ENCODE data around the gene NR6A1.

Gene NR6A1

DNA sequence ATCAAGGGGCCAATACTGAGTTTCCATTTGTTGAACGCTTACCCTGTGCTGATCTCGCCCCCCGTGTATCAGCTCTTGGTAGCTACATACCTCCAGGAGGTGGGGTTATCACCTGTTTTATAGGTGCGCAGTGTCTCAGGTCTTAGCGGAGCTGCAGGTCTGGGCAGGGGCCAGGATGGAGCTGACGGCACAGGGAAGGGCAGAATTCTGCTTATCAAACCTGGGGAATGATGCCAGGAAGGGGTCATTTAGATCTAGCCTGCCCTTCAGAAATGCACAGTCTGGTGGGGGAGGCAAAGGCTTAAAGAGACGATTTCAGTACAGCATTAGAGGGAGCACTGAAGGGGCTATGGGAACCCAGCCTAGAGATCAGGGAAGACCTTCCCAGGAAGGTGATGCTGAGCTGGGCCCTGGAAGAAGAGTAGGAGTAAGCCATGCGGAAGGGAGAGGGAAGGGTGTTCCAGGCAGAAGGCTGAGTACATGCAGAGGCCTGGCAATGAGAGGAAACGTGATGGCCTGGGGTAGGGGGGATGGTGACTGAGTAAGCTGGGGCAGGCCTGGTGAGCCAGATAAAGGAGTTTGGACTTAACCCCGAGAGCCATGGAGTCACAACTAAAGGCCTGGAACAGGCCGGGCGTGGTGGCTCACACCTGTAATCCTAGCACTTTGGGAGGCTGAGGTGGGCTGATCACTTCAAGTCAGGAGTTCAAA, 37.3 kb upstream of the NR6A1 start:
- Histone ChIP-seq H3K27me3 (ENCODE audit: control insufficient read depth, insufficient read depth, low read length) (no peaks in the 10 kb centered on the region), H3K4me3 (ENCODE audit: low read depth, low read length) (no peak overlapping the region), H3K27ac (ENCODE audit: low read depth, low read length) (no peak overlapping the region), H3K9ac (ENCODE audit: low read depth, low read length) (no peak overlapping the region), H3K36me3 (ENCODE audit: control insufficient read depth, insufficient read depth, low read length) (no peaks in the 10 kb centered on the region), H3K4me1 (ENCODE audit: control insufficient read depth, insufficient read depth, low read length) (peaks cover 26% of the 10 kb centered on the region), H3K9me3 (ENCODE audit: control insufficient read depth, insufficient read depth, low read length) (no peaks in the 10 kb centered on the region)

DNA sequence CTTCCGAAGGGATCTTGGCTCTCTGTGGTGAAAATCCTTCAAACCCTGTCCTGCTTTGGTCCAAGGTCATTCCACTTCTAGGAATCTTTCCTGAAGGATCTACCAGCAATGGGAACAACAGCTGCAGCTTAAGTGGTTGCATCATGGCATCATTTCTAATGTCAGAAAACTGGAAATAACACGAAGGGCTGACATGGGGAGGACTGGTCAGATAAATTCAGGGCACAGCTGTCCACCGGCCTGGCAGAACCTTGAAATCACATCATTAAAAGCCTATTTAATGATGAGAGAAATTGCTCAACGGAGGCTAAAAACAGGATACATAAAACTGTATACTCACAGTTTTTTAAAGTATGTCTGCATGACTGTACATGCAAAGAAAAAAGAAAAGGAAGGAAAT, 34.1 kb upstream of the NR6A1 start:
- H3K36me3 ChIP-seq (ENCODE audit: control insufficient read depth, insufficient read depth, low read length) = no peaks in the 10 kb centered on the region
- H3K4me1 ChIP-seq (ENCODE audit: control insufficient read depth, insufficient read depth, low read length) = peaks cover under 1% of the 10 kb centered on the region; the same call in 1 of the 2 replicates
- H3K9ac ChIP-seq (ENCODE audit: low read depth, low read length) = no peak overlapping the region
- no peaks in the 10 kb centered on the region for H3K9me3 ChIP-seq (ENCODE audit: control insufficient read depth, insufficient read depth, low read length)
- no peak overlapping the region for H3K4me3 ChIP-seq (ENCODE audit: low read depth, low read length)
- H3K27me3 ChIP-seq (ENCODE audit: control insufficient read depth, insufficient read depth, low read length) = no peaks in the 10 kb centered on the region
- H3K27ac ChIP-seq (ENCODE audit: low read depth, low read length) = no peak overlapping the region

DNA sequence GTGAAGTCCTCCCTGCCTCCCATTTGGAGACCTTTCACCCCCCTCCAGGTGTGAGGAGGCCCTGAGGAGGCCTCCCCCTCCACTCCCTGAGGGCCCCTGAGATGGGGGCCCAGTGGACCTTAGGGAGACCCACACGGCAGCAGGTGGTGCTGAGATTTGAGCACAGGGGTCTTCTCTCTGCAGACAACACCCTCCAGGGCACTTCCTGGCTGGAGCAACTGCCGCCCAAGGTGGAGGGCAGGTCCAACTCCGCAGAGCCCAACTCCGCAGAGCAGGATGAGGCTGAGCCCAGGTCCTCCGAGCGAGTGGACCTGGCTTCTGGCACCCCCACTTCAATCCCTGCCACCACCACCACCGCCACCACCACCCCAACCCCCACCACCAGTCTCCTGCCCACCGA, 32.8 kb upstream of the NR6A1 start:
- no peak overlapping the region for H3K4me3 ChIP-seq (ENCODE audit: low read depth, low read length)
- no peak overlapping the region for H3K9ac ChIP-seq (ENCODE audit: low read depth, low read length)
- no peaks in the 10 kb centered on the region for H3K27me3 ChIP-seq (ENCODE audit: control insufficient read depth, insufficient read depth, low read length)
- H3K27ac ChIP-seq (ENCODE audit: low read depth, low read length) = no peak overlapping the region
- H3K9me3 ChIP-seq (ENCODE audit: control insufficient read depth, insufficient read depth, low read length) = no peaks in the 10 kb centered on the region
- H3K36me3 ChIP-seq (ENCODE audit: control insufficient read depth, insufficient read depth, low read length) = no peaks in the 10 kb centered on the region
- no peaks in the 10 kb centered on the region for H3K4me1 ChIP-seq (ENCODE audit: control insufficient read depth, insufficient read depth, low read length)

DNA sequence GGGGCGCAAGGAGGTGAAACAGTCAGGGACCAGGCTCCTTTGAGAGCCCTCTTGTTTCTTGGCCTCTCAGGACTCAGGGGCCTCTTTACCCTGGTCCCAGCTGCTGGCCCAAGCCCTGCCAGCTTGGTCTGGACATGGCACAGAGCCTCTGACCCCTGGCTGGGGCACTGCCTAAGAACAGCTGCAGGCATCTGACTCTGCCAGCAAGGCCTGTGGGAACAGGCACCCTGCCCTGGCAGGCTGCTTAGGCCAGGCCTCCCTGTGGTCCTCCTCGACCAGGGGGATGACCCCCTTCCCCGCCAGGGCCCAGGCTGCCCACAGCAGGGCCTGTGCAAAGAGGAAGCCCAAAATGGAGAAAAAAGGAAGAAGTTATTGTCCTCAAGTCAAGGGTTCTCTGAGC, 31.3 kb upstream of the NR6A1 start:
- no peak overlapping the region for H3K27ac ChIP-seq (ENCODE audit: low read depth, low read length)

DNA sequence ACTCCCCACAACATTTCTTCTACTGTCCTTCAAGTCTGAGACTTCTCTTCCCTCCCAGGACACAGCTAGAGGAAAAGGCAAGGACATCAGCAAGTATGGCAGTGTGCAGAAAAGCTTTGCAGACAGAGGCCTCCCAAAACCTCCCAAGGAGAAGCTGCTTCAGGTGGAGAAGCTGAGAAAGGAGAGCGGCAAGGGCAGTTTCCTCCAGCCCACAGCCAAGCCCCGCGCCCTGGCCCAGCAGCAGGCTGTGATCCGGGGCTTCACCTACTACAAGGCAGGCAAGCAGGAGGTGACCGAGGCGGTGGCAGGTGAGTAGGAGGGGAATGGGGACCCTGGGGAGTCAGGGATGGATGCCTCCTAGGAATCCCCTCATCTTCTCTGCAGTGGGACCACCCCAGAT, 30.2 kb upstream of the NR6A1 start:
- Histone ChIP-seq H3K4me3 (ENCODE audit: low read depth, low read length) (no peak overlapping the region), H3K9me3 (ENCODE audit: control insufficient read depth, insufficient read depth, low read length) (no peaks in the 10 kb centered on the region), H3K27me3 (ENCODE audit: control insufficient read depth, insufficient read depth, low read length) (no peaks in the 10 kb centered on the region), H3K9ac (ENCODE audit: low read depth, low read length) (no peak overlapping the region), H3K4me1 (ENCODE audit: control insufficient read depth, insufficient read depth, low read length) (no peaks in the 10 kb centered on the region), H3K27ac (ENCODE audit: low read depth, low read length) (no peak overlapping the region), H3K36me3 (ENCODE audit: control insufficient read depth, insufficient read depth, low read length) (no peaks in the 10 kb centered on the region)

More for the DNA sequence above, 31.3 kb upstream of the NR6A1 start:
- H3K9ac ChIP-seq (ENCODE audit: low read depth, low read length) = no peak overlapping the region
- no peaks in the 10 kb centered on the region for H3K9me3 ChIP-seq (ENCODE audit: control insufficient read depth, insufficient read depth, low read length)
- H3K4me1 ChIP-seq (ENCODE audit: control insufficient read depth, insufficient read depth, low read length) = no peaks in the 10 kb centered on the region
- H3K36me3 ChIP-seq (ENCODE audit: control insufficient read depth, insufficient read depth, low read length) = no peaks in the 10 kb centered on the region
- H3K27me3 ChIP-seq (ENCODE audit: control insufficient read depth, insufficient read depth, low read length) = no peaks in the 10 kb centered on the region
- no peak overlapping the region for H3K4me3 ChIP-seq (ENCODE audit: low read depth, low read length)

DNA sequence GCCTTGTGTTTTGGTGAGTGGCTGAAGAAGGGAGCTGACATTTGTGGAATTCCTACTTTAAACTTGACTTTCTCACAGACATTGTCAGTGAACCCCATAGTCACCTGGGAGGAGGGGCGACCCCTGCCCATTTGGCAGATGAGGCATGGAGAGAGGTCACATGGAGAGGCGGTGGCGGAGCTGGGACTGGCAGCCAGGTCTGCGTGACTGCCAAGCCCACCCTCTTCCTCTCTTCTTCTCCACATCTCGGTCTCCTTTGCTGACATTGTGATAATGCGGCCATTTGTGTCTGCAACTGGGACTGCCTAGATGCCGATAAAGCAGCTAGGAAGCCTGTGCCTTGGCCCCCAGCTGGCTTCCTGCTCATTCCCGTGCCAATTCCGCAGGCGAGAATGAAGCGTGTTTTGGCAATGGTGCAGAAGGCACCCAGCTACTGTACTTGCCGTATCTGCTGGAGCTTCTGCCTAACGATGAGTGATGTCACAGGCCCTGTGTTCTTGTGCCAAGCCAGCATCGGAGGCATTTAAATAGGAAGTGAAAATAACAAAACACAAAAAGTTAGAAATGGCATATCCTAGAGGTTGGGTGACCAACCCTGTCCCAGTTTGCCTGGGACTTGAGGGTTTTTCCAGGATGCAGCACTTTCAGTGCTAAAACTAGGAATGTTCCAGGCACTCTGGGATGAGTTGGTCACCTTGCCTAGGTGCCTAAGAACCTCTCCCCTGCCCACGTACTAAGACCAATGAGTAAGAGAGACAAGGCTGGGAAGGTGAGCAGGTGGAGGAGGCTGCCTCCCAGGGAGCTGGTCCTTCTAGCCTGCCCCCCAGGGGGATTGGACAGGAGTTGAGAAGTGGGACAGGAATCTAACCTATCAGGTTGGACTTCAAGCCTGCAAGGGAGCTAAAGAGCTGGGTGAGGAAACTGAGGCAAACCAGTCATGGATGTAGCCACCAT, 29.5 kb upstream of the NR6A1 start:
- Histone ChIP-seq H3K9ac (ENCODE audit: low read depth, low read length) (no peak overlapping the region), H3K4me1 (ENCODE audit: control insufficient read depth, insufficient read depth, low read length) (no peaks in the 10 kb centered on the region), H3K36me3 (ENCODE audit: control insufficient read depth, insufficient read depth, low read length) (no peaks in the 10 kb centered on the region), H3K27me3 (ENCODE audit: control insufficient read depth, insufficient read depth, low read length) (no peaks in the 10 kb centered on the region), H3K9me3 (ENCODE audit: control insufficient read depth, insufficient read depth, low read length) (no peaks in the 10 kb centered on the region), H3K4me3 (ENCODE audit: low read depth, low read length) (no peak overlapping the region), H3K27ac (ENCODE audit: low read depth, low read length) (no peak overlapping the region)

DNA sequence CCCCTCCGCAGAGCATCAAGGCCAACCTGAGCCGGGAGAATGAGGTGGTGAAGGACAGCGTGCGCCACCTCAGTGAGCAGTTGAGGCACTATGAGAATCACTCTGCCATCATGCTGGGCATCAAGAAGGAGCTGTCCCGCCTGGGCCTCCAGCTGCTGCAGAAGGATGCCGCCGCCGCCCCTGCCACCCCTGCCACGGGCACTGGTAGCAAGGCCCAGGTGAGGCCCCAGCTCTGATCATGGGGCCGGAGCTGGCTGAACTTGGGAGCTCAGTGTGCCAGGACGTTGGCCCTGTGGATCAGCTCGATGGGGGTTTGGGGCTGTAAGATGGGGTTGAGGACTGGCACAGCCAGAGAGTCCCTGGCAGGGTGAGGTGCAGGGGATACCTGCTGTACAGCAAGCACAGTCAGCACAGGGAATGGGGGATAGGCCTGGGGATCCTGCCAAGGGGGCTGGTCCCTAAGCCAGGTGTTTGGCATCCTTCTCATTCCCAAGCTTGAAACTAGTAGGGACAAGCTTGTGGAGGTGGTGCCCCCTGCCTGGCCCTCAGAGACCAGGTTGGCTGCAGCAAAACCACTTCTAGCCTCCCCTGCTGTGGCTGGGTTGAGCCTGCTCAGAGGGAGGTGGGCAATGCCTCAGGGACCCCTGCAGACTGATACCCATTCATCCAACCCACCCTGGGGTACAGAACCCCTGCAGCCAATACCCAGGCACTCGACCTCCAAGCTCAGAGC, 28.3 kb upstream of the NR6A1 start:
- Histone ChIP-seq H3K36me3 (ENCODE audit: control insufficient read depth, insufficient read depth, low read length) (no peaks in the 10 kb centered on the region), H3K27ac (ENCODE audit: low read depth, low read length) (no peak overlapping the region), H3K4me1 (ENCODE audit: control insufficient read depth, insufficient read depth, low read length) (no peaks in the 10 kb centered on the region), H3K4me3 (ENCODE audit: low read depth, low read length) (no peak overlapping the region), H3K9ac (ENCODE audit: low read depth, low read length) (no peak overlapping the region), H3K27me3 (ENCODE audit: control insufficient read depth, insufficient read depth, low read length) (no peaks in the 10 kb centered on the region), H3K9me3 (ENCODE audit: control insufficient read depth, insufficient read depth, low read length) (no peaks in the 10 kb centered on the region)

DNA sequence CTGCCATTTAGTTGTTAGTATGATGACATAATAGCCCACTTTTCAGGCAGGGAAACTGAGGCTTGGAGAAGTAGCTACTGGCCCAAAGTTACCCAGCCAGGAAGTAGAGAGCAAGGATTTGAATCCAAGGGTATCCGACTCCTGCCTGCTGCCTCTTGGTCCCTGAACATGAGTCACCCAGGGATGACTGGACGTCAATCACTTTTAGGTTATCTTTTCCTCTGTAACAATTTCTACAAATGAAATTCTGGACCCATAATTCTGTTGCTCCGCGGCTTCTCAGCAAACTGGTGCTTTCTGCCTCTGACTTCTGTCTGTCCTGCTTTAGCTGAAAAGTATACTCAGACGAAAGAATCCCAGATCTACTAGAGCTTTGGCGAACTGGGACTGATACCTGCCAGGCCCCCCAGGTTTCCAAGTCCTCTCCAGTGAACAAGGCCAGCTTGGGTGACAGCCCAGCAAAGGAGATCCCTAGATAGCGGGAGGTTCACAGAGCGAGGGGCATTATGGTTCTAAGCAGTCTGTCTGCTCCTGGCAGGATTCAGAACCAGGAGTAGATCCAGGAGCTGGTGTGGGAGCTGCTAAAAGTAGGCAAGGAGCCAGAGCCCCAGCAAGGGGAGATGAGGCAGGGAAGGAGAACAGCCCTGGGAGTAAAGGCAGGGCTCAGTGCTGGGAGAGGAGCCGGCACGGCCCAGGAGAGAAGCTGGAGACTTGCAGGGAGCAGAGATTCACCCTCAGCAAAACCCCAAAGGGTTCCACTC, 26.4 kb upstream of the NR6A1 start:
- no peaks in the 10 kb centered on the region for H3K9me3 ChIP-seq (ENCODE audit: control insufficient read depth, insufficient read depth, low read length)
- H3K27me3 ChIP-seq (ENCODE audit: control insufficient read depth, insufficient read depth, low read length) = no peaks in the 10 kb centered on the region
- H3K9ac ChIP-seq (ENCODE audit: low read depth, low read length) = no peak overlapping the region
- no peaks in the 10 kb centered on the region for H3K4me1 ChIP-seq (ENCODE audit: control insufficient read depth, insufficient read depth, low read length)
- no peaks in the 10 kb centered on the region for H3K36me3 ChIP-seq (ENCODE audit: control insufficient read depth, insufficient read depth, low read length)
- H3K4me3 ChIP-seq (ENCODE audit: low read depth, low read length) = no peak overlapping the region
- H3K27ac ChIP-seq (ENCODE audit: low read depth, low read length) = no peak overlapping the region

DNA sequence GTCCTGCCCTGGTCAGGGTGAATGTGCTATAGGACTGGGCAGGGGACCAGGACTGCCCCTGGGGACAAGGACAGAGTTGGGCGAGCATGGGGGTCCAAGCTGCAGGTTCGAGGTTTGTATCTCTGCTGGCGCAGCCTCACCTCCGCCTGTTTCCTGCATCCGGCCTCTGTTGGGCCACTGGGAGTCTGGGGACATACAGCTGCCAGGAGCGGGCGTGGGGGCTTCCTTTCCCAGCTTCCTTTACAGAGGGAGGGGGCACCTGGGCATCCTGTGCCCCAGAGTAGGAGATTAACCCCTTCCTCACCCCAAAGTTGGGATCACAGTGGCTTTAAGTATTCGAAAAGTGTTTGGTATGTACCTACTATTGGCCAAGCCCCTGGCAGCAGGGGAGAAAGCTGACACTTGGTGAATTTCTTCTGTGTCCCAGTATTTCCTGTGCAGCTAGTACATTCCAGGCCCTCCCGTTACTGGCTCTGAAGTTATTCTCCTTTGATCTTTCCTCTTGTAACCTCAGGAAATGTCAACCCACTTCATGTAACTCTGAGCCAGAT, 24.8 kb upstream of the NR6A1 start:
- no peaks in the 10 kb centered on the region for H3K36me3 ChIP-seq (ENCODE audit: control insufficient read depth, insufficient read depth, low read length)
- H3K9ac ChIP-seq (ENCODE audit: low read depth, low read length) = no peak overlapping the region
- H3K4me3 ChIP-seq (ENCODE audit: low read depth, low read length) = no peak overlapping the region

DNA sequence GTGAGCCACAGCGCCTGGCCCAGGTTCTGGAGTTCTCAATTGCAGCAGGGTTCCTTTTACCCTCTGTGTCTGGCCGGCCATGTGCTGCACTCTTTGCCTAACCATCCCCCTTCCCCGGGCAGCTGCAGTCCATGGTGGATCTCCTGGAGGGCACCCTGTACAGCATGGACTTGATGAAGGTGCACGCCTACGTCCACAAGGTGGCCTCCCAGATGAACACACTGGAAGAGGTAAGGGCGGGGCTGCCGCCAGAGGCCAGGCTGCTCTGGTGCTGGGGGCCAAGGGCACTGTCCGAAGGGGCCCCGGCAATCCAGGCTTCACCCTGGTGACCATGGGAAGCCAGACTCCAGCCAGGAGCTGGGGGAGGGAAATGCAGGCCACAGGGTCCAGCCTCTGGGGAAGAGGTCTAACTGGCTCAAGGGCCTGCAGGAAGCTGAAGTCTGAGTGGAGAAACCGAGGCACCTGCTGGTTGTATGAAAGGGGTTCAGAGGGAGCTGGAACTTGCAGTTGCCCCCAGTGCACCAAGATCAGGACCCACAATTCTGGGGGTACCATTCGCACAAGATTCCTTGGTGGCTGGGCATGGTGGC, 23.9 kb upstream of the NR6A1 start:
- Histone ChIP-seq H3K4me3 (ENCODE audit: low read depth, low read length) (no peak overlapping the region), H3K27me3 (ENCODE audit: control insufficient read depth, insufficient read depth, low read length) (no peaks in the 10 kb centered on the region), H3K36me3 (ENCODE audit: control insufficient read depth, insufficient read depth, low read length) (no peaks in the 10 kb centered on the region), H3K4me1 (ENCODE audit: control insufficient read depth, insufficient read depth, low read length) (no peaks in the 10 kb centered on the region), H3K9me3 (ENCODE audit: control insufficient read depth, insufficient read depth, low read length) (no peaks in the 10 kb centered on the region), H3K27ac (ENCODE audit: low read depth, low read length) (no peak overlapping the region), H3K9ac (ENCODE audit: low read depth, low read length) (no peak overlapping the region)

More for the DNA sequence above, 24.8 kb upstream of the NR6A1 start:
- Histone ChIP-seq H3K9me3 (ENCODE audit: control insufficient read depth, insufficient read depth, low read length) (no peaks in the 10 kb centered on the region), H3K4me1 (ENCODE audit: control insufficient read depth, insufficient read depth, low read length) (no peaks in the 10 kb centered on the region), H3K27ac (ENCODE audit: low read depth, low read length) (no peak overlapping the region), H3K27me3 (ENCODE audit: control insufficient read depth, insufficient read depth, low read length) (no peaks in the 10 kb centered on the region)

All from HUES48 (cell line).